HepG2 (cell line): Measurements from ENCODE around the gene MBD3L3. TPM values are rescaled to one million over a fixed set of nuclear protein-coding genes. Genes with fewer than 3 reads are reported as not detected.

Experiments used
- ATF6 ChIP-seq: sonication (generic); formaldehyde crosslinking; conservative IDR thresholded peaks from 2 replicates; pipeline ENCODE4 v1.4.0; 2020; ENCODE audit warnings: missing genetic modification reagents
- PRDM4 ChIP-seq: sonication (generic); formaldehyde crosslinking; IDR thresholded peaks from 2 replicates; pipeline ENCODE4 v1.9.0; 2021; ENCODE audit warnings: missing genetic modification reagents, borderline replicate concordance
- RAD51 ChIP-seq: fragments of 450-650 bp; IDR thresholded peaks from 2 replicates; pipeline ENCODE4 v1.6.1; 2016; ENCODE audit warnings: borderline replicate concordance
- ZFP62 ChIP-seq: sonication (generic); formaldehyde crosslinking; IDR thresholded peaks from 2 replicates; pipeline ENCODE4 v1.4.0; 2020; ENCODE audit warnings: missing genetic modification reagents
- ZNF766 ChIP-seq: sonication (generic); formaldehyde crosslinking; IDR thresholded peaks from 2 replicates; pipeline ENCODE4 v1.5.0; 2020; ENCODE audit warnings: missing genetic modification reagents, borderline replicate concordance
- polyA plus RNA-seq, 8 experiments: library from polyadenylated mRNA; depleted of rRNA in 3 of 8; stranded (reverse) in 7 of 8; unstranded in 1 of 8; fragments of >200 nt; fragmentation: Illumina TruSeq in 4 of 8; extraction: Trizol in 4 of 8; gene quantifications; 2 replicates each; pipeline versions ENCODE4 v1.2.1 to v1.2.3, GENCODE V29; 2011 to 2016; ENCODE audit warnings: low read depth in 4 of 8, missing spikeins in 1 of 8, mixed read lengths in 1 of 8; ENCODE audit not compliant: insufficient read depth in 1 of 8
- total RNA-seq, 5 experiments: library from RNA; depleted of rRNA; stranded (reverse); fragments of >200 nt; fragmentation: Illumina TruSeq; extraction: Trizol; gene quantifications; 2 replicates each; pipeline ENCODE4 v1.2.3, GENCODE V29; 2016; ENCODE audit warnings: low read depth in 1 of 5

Gene MBD3L3
- total and polyA plus RNA-seq, 2 of the 13 experiments (the other 11 are each of a cell fraction or from before 2014, with no cell fraction given) = not detected

GRCh38 chr19:7106711-7107657 is 48.5 kb upstream of the MBD3L3 start (continued):
- TF ChIP-seq ATF6 (CRISPR knock-in tag) = no peak
- no peak for TF ChIP-seq ZNF766 (CRISPR knock-in tag)
- 0 out of 2 replicates have a peak, but pooled peaks have one; percentile 12 for TF ChIP-seq RAD51
- no peak for TF ChIP-seq ZFP62 (CRISPR knock-in tag)
- TF ChIP-seq PRDM4 (CRISPR knock-in tag) = no peak
